H9 (cell line): ENCODE measurements around the gene PDGFRB. TPM values are rescaled to one million over a fixed set of nuclear protein-coding genes. Genes with fewer than 3 reads are reported as not detected.
A peak's percentile ranks its signal among the peaks of the same experiment; 100 is the strongest.

ENCODE experiments used
- DNase-seq: peaks from one replicate; pipeline ENCODE4 v3.0.0-alpha.2; 2017
- H2AFZ ChIP-seq: one replicate; pipeline ENCODE4 v1.6.1; 2013; ENCODE audit warnings: mild to moderate bottlenecking, low read length, control low read depth, moderate library complexity
- H2AK5ac ChIP-seq: 2 replicates; pipeline ENCODE4 v1.6.1; 2013; ENCODE audit warnings: low read length, control low read depth, mixed read lengths; ENCODE audit not compliant: insufficient read length
- H2BK120ac ChIP-seq: one replicate; pipeline ENCODE4 v1.6.1; 2013; ENCODE audit warnings: low read depth, mild to moderate bottlenecking, low read length, control low read depth, inconsistent platforms; ENCODE audit not compliant: poor library complexity, severe bottlenecking
- H2BK12ac ChIP-seq: 2 replicates; pipeline ENCODE4 v1.6.1; 2013; ENCODE audit warnings: low read length, control low read depth, mixed read lengths, low read depth; ENCODE audit not compliant: insufficient read length
- H2BK15ac ChIP-seq: 2 replicates; pipeline ENCODE4 v1.6.1; 2013; ENCODE audit warnings: low read depth, low read length, control low read depth
- H2BK20ac ChIP-seq: one replicate; pipeline ENCODE4 v1.6.1; 2013; ENCODE audit warnings: low read depth, mild to moderate bottlenecking, low read length, control low read depth, inconsistent platforms; ENCODE audit not compliant: poor library complexity, severe bottlenecking
- H2BK5ac ChIP-seq: 2 replicates; pipeline ENCODE4 v1.6.1; 2013; ENCODE audit warnings: low read length, control low read depth, mixed read lengths; ENCODE audit not compliant: insufficient read length
- H3K14ac ChIP-seq: 2 replicates; pipeline ENCODE4 v1.6.1; 2013; ENCODE audit warnings: low read length, control low read depth; ENCODE audit not compliant: insufficient read depth
- H3K18ac ChIP-seq: 2 replicates; pipeline ENCODE4 v1.6.1; 2013; ENCODE audit warnings: low read depth, mild to moderate bottlenecking, mixed read lengths, low read length, control low read depth; ENCODE audit not compliant: insufficient read length
- H3K23ac ChIP-seq: 2 replicates; pipeline ENCODE4 v1.6.1; 2013; ENCODE audit warnings: low read length, control low read depth, mixed read lengths, low read depth; ENCODE audit not compliant: insufficient read length
- H3K23me2 ChIP-seq: 2 replicates; pipeline ENCODE4 v1.6.1; 2013; ENCODE audit warnings: low read depth, mild to moderate bottlenecking, mixed read lengths, low read length, control low read depth; ENCODE audit not compliant: insufficient read length, poor library complexity, severe bottlenecking
- H3K27ac ChIP-seq: 2 replicates; pipeline ENCODE4 v1.5.1; 2013; ENCODE audit warnings: low read length, control low read depth, mixed read lengths, low read depth; ENCODE audit not compliant: insufficient read length
- H3K27me3 ChIP-seq: 2 replicates; pipeline ENCODE4 v1.6.1; 2013; ENCODE audit warnings: low read length, control low read depth, inconsistent platforms; ENCODE audit not compliant: insufficient read depth
- H3K4ac ChIP-seq: 2 replicates; pipeline ENCODE4 v1.6.1; 2013; ENCODE audit warnings: low read depth, mild to moderate bottlenecking, control low read depth, inconsistent platforms, low read length, moderate library complexity
- H3K4me1 ChIP-seq: 2 replicates; pipeline ENCODE4 v1.6.1; 2013; ENCODE audit warnings: low read length, control low read depth, inconsistent platforms; ENCODE audit not compliant: insufficient read depth
- H3K4me2 ChIP-seq: 2 replicates; pipeline ENCODE4 v1.6.1; 2013; ENCODE audit warnings: low read length, control low read depth, mixed read lengths; ENCODE audit not compliant: insufficient read length, insufficient read depth
- H3K56ac ChIP-seq: 2 replicates; pipeline ENCODE4 v1.6.1; 2013; ENCODE audit warnings: low read depth, mild to moderate bottlenecking, mixed read lengths, low read length, control low read depth; ENCODE audit not compliant: insufficient read length
- H3K79me1 ChIP-seq: 2 replicates; pipeline ENCODE4 v1.6.1; 2013; ENCODE audit warnings: low read depth, mild to moderate bottlenecking, moderate library complexity, low read length, control low read depth, inconsistent platforms; ENCODE audit not compliant: insufficient read depth, poor library complexity, severe bottlenecking
- H3K79me2 ChIP-seq: 2 replicates; pipeline ENCODE4 v1.6.1; 2013; ENCODE audit warnings: low read length, control low read depth, inconsistent platforms; ENCODE audit not compliant: insufficient read depth
- H3K9ac ChIP-seq: 2 replicates; pipeline ENCODE4 v1.6.1; 2013; ENCODE audit warnings: low read length, control low read depth, mixed read lengths; ENCODE audit not compliant: insufficient read length; ENCODE audit errors: extremely low read depth
- H3K9me3 ChIP-seq: one replicate; pipeline ENCODE4 v1.6.1; 2013; ENCODE audit warnings: low read depth, low read length, inconsistent platforms; ENCODE audit not compliant: control insufficient read depth
- H3T11ph ChIP-seq: one replicate; pipeline ENCODE4 v1.6.1; 2013; ENCODE audit warnings: mild to moderate bottlenecking, low read length, control low read depth, inconsistent platforms
- H4K20me1 ChIP-seq: one replicate; pipeline ENCODE4 v1.6.1; 2013; ENCODE audit not compliant: control insufficient read depth, insufficient read length, insufficient read depth
- H4K5ac ChIP-seq: 2 replicates; pipeline ENCODE4 v1.6.1; 2013; ENCODE audit warnings: low read depth, mild to moderate bottlenecking, mixed read lengths, low read length, control low read depth; ENCODE audit not compliant: insufficient read length
- H4K8ac ChIP-seq: replicated peaks from 2 replicates; pipeline ENCODE4 v1.6.1; 2013; ENCODE audit warnings: low read length, control low read depth, mixed read lengths, low read depth; ENCODE audit not compliant: insufficient read length
- H4K91ac ChIP-seq: 2 replicates; pipeline ENCODE4 v1.6.1; 2013; ENCODE audit warnings: low read depth, mild to moderate bottlenecking, moderate library complexity, mixed read lengths, low read length, control low read depth; ENCODE audit not compliant: insufficient read length
- H3K27ac Mint-ChIP-seq, 3 experiments: 2 replicates in 2 of 3; 3 replicates in 1 of 3; pipeline ENCODE4 v1.8.0; 2020 to 2021; ENCODE audit warnings: mixed read lengths in 3 of 3, mild to moderate bottlenecking in 1 of 3, moderate library complexity in 1 of 3
- H3K27me3 Mint-ChIP-seq: 2 replicates; pipeline ENCODE4 v1.8.0; 2021; ENCODE audit warnings: low read depth, mild to moderate bottlenecking, moderate library complexity, mixed read lengths
- H3K36me3 Mint-ChIP-seq, 3 experiments: 2 replicates in 2 of 3; 3 replicates in 1 of 3; pipeline ENCODE4 v1.8.0; 2020 to 2021; ENCODE audit warnings: low read depth in 3 of 3, mixed read lengths in 3 of 3; ENCODE audit not compliant: insufficient read depth in 1 of 3
- H3K4me1 Mint-ChIP-seq, 2 experiments: 2 replicates each; pipeline ENCODE4 v1.8.0; 2020; ENCODE audit warnings: mixed read lengths in 2 of 2
- H3K4me3 Mint-ChIP-seq, 2 experiments: 2 replicates in 1 of 2; 3 replicates in 1 of 2; pipeline ENCODE4 v1.8.0; 2020 to 2021; ENCODE audit warnings: mild to moderate bottlenecking in 2 of 2, mixed read lengths in 2 of 2, moderate library complexity in 1 of 2
- H3K9me3 Mint-ChIP-seq, 2 experiments: 2 replicates in 1 of 2; 3 replicates in 1 of 2; pipeline ENCODE4 v1.8.0; 2020; ENCODE audit warnings: mild to moderate bottlenecking in 2 of 2, mixed read lengths in 2 of 2, moderate library complexity in 1 of 2
- CTCF ChIP-seq: fragments of 200-600 bp; sonication (generic); conservative IDR thresholded peaks from 3 replicates; pipeline ENCODE4 v1.8.0; 2021; ENCODE audit warnings: antibody characterized with exemption, mild to moderate bottlenecking
- WGBS: extraction: QIAGEN DNeasy Blood & Tissue Kit; methylation state at CpG from one replicate; pipeline ENCODE4 v1.1.7; 2013; ENCODE audit warnings: missing lambda C conversion rate, low lambda C conversion rate, mixed read lengths; ENCODE audit not compliant: insufficient read length; ENCODE audit errors: extremely low coverage; 5-methylcytosine and 5-hydroxymethylcytosine counted together
- total RNA-seq: library from RNA; stranded (reverse); gene quantifications from 2 replicates; pipeline ENCODE4 v1.2.1, GENCODE V29; 2021

PDGFRB gene
- total RNA-seq, 1 experiment from 2014 or later: 2.2 TPM

GRCh38 chr5:150068961-150069645 is 86.5 kb downstream of the PDGFRB start:
- Histone ChIP-seq H4K5ac (no peak overlapping the region), H4K8ac (no peak overlapping the region), H3K79me2 (no peaks in the 10 kb centered on the region), H2AK5ac (no peak overlapping the region), H3K79me1 (no peaks in the 10 kb centered on the region), H4K91ac (no peak overlapping the region), H3K4ac (no peak overlapping the region), H3K56ac (no peak overlapping the region), H3K18ac (peak overlapping the region; percentile 7), H3K4me2 (no peak overlapping the region), H4K20me1 (no peaks in the 10 kb centered on the region), H3K23me2 (no peaks in the 10 kb centered on the region), H3T11ph (no peak overlapping the region), H2BK20ac (no peak overlapping the region), H3K23ac (no peak overlapping the region), H3K14ac (no peak overlapping the region; the same call in 1 of the 2 replicates), H2BK12ac (no peak overlapping the region), H3K27me3 (no peaks in the 10 kb centered on the region), H3K9me3 (no peaks in the 10 kb centered on the region), H2BK120ac (no peak overlapping the region), H2BK5ac (no peak overlapping the region), H3K9ac (no peak overlapping the region), H3K4me1 (no peaks in the 10 kb centered on the region), H2BK15ac (no peak overlapping the region), H2AFZ (no peak overlapping the region), H3K27ac (no peak overlapping the region)
- Mint-ChIP-seq H3K27me3 (peaks cover 14% of the 10 kb centered on the region), H3K36me3 (no peaks in the 10 kb centered on the region), H3K4me1 (peaks cover 5 to 20% of the 10 kb centered on the region in 2 experiments; a peak in 3 of 4 replicates), H3K4me3 (no peak overlapping the region), H3K9me3 (no peaks in the 10 kb centered on the region; a peak in 1 of 5 replicates), H3K27ac (no peak overlapping the region)
- DNase-seq: no peak
- TF ChIP-seq CTCF: no peak
- WGBS: no CpG with 5 or more reads among the region's 12 CpGs
